Adrenal gland (tissue), 12 donors: Measurements from ENCODE around the gene PTGFRN. TPM values are rescaled to one million over a fixed set of nuclear protein-coding genes. Genes with fewer than 3 reads are reported as not detected.

ENCODE experiments used
- DNase-seq, 7 donors: peaks; one replicate each; pipeline ENCODE4 v3.0.0-alpha.2; 2019 to 2020
- H3K27ac ChIP-seq, 5 donors: fragments of 200-600 bp; sonication (generic) in 4 of 5; 1 replicate in 3 of 5; 2 replicates in 2 of 5; pipeline versions ENCODE4 v1.5.1 to v1.8.0; 2016 to 2020; ENCODE audit warnings: mild to moderate bottlenecking in 1 of 5
- H3K27me3 ChIP-seq: fragments of 200-600 bp; 2 replicates; pipeline ENCODE4 v1.8.0; 2021
- H3K36me3 ChIP-seq, 2 donors: fragments of 200-600 bp; replicated peaks in 1 of 2; 1 replicate in 1 of 2; 2 replicates in 1 of 2; pipeline versions ENCODE4 v1.5.1 to v1.8.0; 2018 to 2022
- H3K4me1 ChIP-seq, 2 donors: fragments of 200-600 bp; replicated peaks in 1 of 2; 1 replicate in 1 of 2; 2 replicates in 1 of 2; pipeline versions ENCODE4 v1.5.1 to v1.8.0; 2018 to 2021
- H3K4me3 ChIP-seq, 4 donors: fragments of 200-600 bp; sonication (generic) in 3 of 4; one replicate each; pipeline ENCODE4 v1.5.1; 2016 to 2018
- H3K9me3 ChIP-seq, 3 donors: fragments of 200-600 bp; sonication (generic) in 1 of 3; replicated peaks in 1 of 3; 1 replicate in 2 of 3; 2 replicates in 1 of 3; pipeline versions ENCODE4 v1.5.1 to v1.8.0; 2016 to 2021
- CTCF ChIP-seq, 6 experiments: fragments of 450-650 bp in 4 of 6; fragments of 200-600 bp in 2 of 6; sonication (generic) in 1 of 6; IDR thresholded peaks; 1 replicate in 5 of 6; 2 replicates in 1 of 6; pipeline versions ENCODE4 v1.5.1 to v1.8.0; 2016 to 2021; ENCODE audit warnings: antibody characterized with exemption in 6 of 6, mild to moderate bottlenecking in 2 of 6, moderate library complexity in 1 of 6
- POLR2A ChIP-seq, 2 donors: fragments of 450-650 bp; IDR thresholded peaks; one replicate each; pipeline ENCODE4 v1.6.1; 2017; ENCODE audit warnings: antibody characterized with exemption in 2 of 2, mild to moderate bottlenecking in 2 of 2, moderate library complexity in 1 of 2
- WGBS, 4 donors: extraction: QIAGEN DNeasy Blood & Tissue Kit in 2 of 4; methylation state at CpG; one replicate each; pipeline versions ENCODE4 v1.1.5 to v1.1.7; 2013 to 2017; 5-methylcytosine and 5-hydroxymethylcytosine counted together
- intact Hi-C, 2 donors: fragments of 100-400 bp; cut with DNase I; formaldehyde crosslinking; loops; one replicate each; pipeline versions ENCODE4 v1.14.1 to v1.15.0; 2022 to 2023
- polyA plus RNA-seq, 3 donors: library from polyadenylated mRNA; stranded (reverse); fragments of 200-250 nt in 2 of 3; fragments of 350-450 nt in 1 of 3; fragmentation: Illumina TruSeq in 1 of 3; extraction: RNeasy Lipid Tissue Mini Kit (QIAGEN cat#74804) in 1 of 3; gene quantifications; one replicate each; pipeline ENCODE4 v1.2.3, GENCODE V29; 2013 to 2014
- total RNA-seq, 9 donors: library from RNA; depleted of rRNA in 4 of 9; stranded (reverse); fragments of >200 nt in 4 of 9; fragments of 120-200 nt in 1 of 9; fragmentation: NEBNext Ultra II Directional in 1 of 9; extraction: Animal tissue kit (Norgen Biotek cat#: 25700) in 1 of 9; gene quantifications; one replicate each; pipeline versions ENCODE4 v1.1.0 to v1.2.4, GENCODE V29; 2013 to 2023
- donor health status: healthy with polysubstance abuse.
- donor health status: Bipolar disorder and iron deficiency.
- donor health status: DM: yes; HTN: yes; CAD: no.
- donor health status: DM: no; HTN: no; CAD: no.
- donor health status: DM: no; HTN: no; CAD: no.
- donor health status: DM: yes; HTN: yes; CAD: no.

The PTGFRN gene
- total and polyA plus RNA-seq, 12 donors = 63.3 to 173 (median 67.4) TPM

GRCh38 chr1:116982319-116983004 lies 72.7 kb downstream of the PTGFRN start:
- Histone ChIP-seq H3K27me3 (no peaks in the 10 kb centered on the region), H3K4me1 (peaks cover 14 to 24% of the 10 kb centered on the region in 2 donors), H3K27ac (peak overlapping the region in 4 of 5 donors; percentile 9 to 73 (median 56)), H3K36me3 (no peaks in the 10 kb centered on the region), H3K4me3 (no peak overlapping the region), H3K9me3 (no peaks in the 10 kb centered on the region)
- peak in 5 of 7 donors; percentile 28 to 62 (median 54) for DNase-seq
- WGBS, 4 donors = 48 to 66% (median 60%) methylated on average over 7 to 9 of the region's 9 CpGs
- intact Hi-C loops = loop anchor here in 1 of 2 donors (10.0 kb wide), 1 partner anchor 68 kb away; no protein-coding TSS in a partner anchor
- TF ChIP-seq CTCF (IDR thresholded peaks at IDR 0.05) (no peak), POLR2A (IDR thresholded peaks at IDR 0.05) (no peak)

- intact Hi-C loops = loop anchor here in 1 of 2 donors (10.0 kb wide), 1 partner anchor 68 kb away; no protein-coding TSS in a partner anchor
Measured at GRCh38 chr1:116983112-116983511, 73.4 kb downstream of the PTGFRN start.

DNA sequence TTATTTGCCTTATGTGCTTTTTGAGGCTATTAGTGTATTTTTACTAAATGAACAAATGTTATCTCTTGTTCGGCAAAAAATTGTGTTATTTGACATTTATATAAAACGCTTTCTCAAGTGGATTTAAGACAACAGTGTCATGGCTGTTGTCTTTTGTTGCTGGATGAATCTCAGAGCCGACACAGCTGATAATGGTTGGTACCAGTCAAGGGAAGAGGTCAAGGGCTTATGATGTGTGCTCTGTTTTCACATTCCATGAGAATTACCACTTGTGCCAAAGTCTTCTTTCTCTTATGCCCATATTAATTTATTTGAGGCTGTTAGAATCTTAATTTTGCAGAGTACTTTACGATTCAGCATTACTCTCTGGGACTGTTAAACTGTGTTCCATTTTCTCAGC lies 74.0 kb downstream of the PTGFRN start:
- H3K4me1 ChIP-seq = peaks cover 22 to 32% of the 10 kb centered on the region in 2 donors
- H3K27ac ChIP-seq = peak overlapping the region; percentile 1 to 62 (median 14)

More at GRCh38 chr1:116983112-116983511, 73.4 kb downstream of the PTGFRN start:
- DNase-seq = no peak
- Histone ChIP-seq H3K4me1 (peaks cover 18 to 30% of the 10 kb centered on the region in 2 donors), H3K27ac (peak overlapping the region; percentile 9 to 73 (median 51)), H3K27me3 (no peaks in the 10 kb centered on the region), H3K9me3 (no peaks in the 10 kb centered on the region), H3K4me3 (no peak overlapping the region), H3K36me3 (no peaks in the 10 kb centered on the region)
- no peak for TF ChIP-seq CTCF (IDR thresholded peaks at IDR 0.05)
- no peak for TF ChIP-seq POLR2A (IDR thresholded peaks at IDR 0.05)
- WGBS, 4 donors = 38 to 58% (median 48%) methylated on average over 3 to 5 of the region's 5 CpGs

More for the DNA sequence above, 74.0 kb downstream of the PTGFRN start:
- peak in 2 of 7 donors; percentile 29 to 48 for DNase-seq
- H3K36me3 ChIP-seq = no peaks in the 10 kb centered on the region
- TF ChIP-seq POLR2A (IDR thresholded peaks at IDR 0.05) (no peak), CTCF (IDR thresholded peaks at IDR 0.05) (no peak)
- intact Hi-C loops = loop anchor here in 1 of 2 donors (10.0 kb wide), 1 partner anchor 69 kb away; no protein-coding TSS in a partner anchor
- no peak overlapping the region for H3K4me3 ChIP-seq
- H3K27me3 ChIP-seq = no peaks in the 10 kb centered on the region
- WGBS, 4 donors = 32 to 39% (median 36%) methylated on average over 4 of the region's 4 CpGs
- H3K9me3 ChIP-seq = no peaks in the 10 kb centered on the region
